NCI-H146 treated with DMSO at 0.1 percent for 48 hours (cell line): Measurements from ENCODE around the gene HOXA4.

ENCODE experiments used
- DNase-seq: peaks from one replicate; lab custom pipeline; 2025; ENCODE audit not compliant: unreplicated experiment; lab: John Stamatoyannopoulos, UW

Gene HOXA4

GRCh38 chr7:27158436-27159265 is 28.1 kb upstream of the HOXA4 start:
- DNase-seq: no peak

GRCh38 chr7:27157702-27158431 is 27.3 kb upstream of the HOXA4 start:
- DNase-seq: no peak

- DNase-seq: no peak
Measured at GRCh38 chr7:27156916-27157701, 26.6 kb upstream of the HOXA4 start.

- peak; percentile 54 for DNase-seq
Measured at GRCh38 chr7:27156508-27156898, 25.9 kb upstream of the HOXA4 start, which contains the start of gene HOXA7. HOXA7 (minus strand) TSS chr7:27156675; CDS start chr7:27156545, 130 bp downstream.

- no peak for DNase-seq
Measured at GRCh38 chr7:27155816-27156507, 25.4 kb upstream of the HOXA4 start.

- no peak for DNase-seq
Measured at GRCh38 chr7:27154901-27155815, 24.6 kb upstream of the HOXA4 start.

GRCh38 chr7:27154369-27154768 is 23.8 kb upstream of the HOXA4 start:
- DNase-seq: no peak

GRCh38 chr7:27153526-27153925 is 23.0 kb upstream of the HOXA4 start:
- no peak for DNase-seq

GRCh38 chr7:27152816-27153442 is 22.4 kb upstream of the HOXA4 start:
- no peak for DNase-seq

GRCh38 chr7:27151931-27152815 is 21.6 kb upstream of the HOXA4 start, which contains the start of gene HOXA3:
HOXA3 (minus strand) TSS chr7:27152583; CDS start chr7:27110640, 41,943 bp downstream.
- DNase-seq: no peak

GRCh38 chr7:27151341-27151930 is 20.9 kb upstream of the HOXA4 start:
- DNase-seq: no peak

GRCh38 chr7:27150568-27151340 is 20.2 kb upstream of the HOXA4 start:
- no peak for DNase-seq

GRCh38 chr7:27149842-27150567 is 19.4 kb upstream of the HOXA4 start:
- no peak for DNase-seq

- DNase-seq: no peak
Measured at GRCh38 chr7:27148756-27149641, 18.4 kb upstream of the HOXA4 start.

GRCh38 chr7:27148031-27148755 is 17.6 kb upstream of the HOXA4 start:
- DNase-seq: no peak
